Cerebellar cortex (tissue), 1 donor: Measurements from ENCODE around the gene STAT5B.

Experiments used
- DNase-seq: peaks from one replicate; pipeline ENCODE4 v3.0.0-alpha.2; 2015; ENCODE audit warnings: low spot score

STAT5B gene

DNA sequence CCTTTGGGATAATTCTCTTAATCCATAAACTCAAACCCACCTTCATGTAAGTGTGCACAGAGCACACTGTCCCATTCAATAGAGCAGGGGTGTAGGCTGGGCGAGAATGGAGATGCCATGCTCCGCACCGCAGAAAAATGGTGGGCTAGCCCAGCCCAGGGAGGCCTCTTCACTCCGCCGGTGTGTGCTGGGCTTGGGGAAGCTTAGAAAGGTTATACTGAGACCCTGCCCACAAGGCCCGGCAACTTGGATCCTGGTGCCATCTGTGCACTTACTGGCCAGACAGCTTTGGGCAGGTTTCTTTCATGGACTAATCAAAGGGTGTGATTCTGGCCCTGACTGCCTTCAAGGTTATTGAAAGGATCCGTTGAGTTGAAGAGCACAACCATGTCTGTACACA, 8.4 kb upstream of the STAT5B start:
- DNase-seq: no peak

DNA sequence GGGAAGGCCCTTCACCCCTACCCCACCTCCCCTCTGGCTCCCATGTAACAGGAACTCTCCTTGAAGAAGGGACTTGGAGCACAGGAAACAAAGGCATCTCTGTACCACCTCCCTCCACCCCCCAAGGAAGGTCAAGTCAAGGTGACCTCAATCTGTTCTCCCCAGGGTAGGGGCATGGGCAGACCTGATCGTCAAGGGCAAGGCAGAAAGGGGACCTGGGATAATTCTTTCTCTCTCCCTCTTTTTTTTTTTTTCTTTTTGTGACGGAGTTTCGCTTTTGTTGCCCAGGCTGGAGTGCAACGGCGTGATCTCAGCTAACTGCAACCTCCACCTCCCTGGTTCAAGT, 7.8 kb upstream of the STAT5B start:
- no peak for DNase-seq

GRCh38 chr17:42283241-42284023, 7.2 kb upstream of the STAT5B start:
- DNase-seq: no peak

- DNase-seq: no peak
Observed at GRCh38 chr17:42282478-42283080, 6.4 kb upstream of the STAT5B start.

DNA sequence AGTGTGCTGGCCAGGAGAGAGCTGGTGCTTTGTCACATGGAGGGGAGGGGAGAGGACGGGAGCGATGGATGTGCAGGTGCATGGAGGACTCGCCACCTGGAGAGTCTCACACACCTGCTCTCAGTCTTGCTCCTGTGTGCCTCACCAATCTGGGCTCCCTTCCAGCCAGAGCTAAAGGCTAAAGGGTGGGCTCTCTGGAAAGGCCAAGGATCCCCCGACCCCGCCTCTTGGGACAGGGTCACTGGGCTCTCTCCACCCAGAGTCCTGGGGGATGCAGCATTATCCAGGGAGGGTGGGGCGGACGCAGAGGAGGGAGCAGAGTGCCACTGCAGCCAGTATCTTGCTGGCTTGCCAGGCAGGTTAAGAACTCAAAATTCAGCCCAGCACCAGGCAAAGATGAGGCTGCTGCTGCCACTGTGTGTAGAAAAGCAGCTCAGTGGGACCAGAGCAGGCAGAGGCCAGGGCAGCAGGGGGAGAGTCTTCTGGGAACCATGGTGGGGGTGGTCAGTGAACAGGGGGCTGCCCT, 5.4 kb upstream of the STAT5B start:
- peak; percentile 48 for DNase-seq

DNA sequence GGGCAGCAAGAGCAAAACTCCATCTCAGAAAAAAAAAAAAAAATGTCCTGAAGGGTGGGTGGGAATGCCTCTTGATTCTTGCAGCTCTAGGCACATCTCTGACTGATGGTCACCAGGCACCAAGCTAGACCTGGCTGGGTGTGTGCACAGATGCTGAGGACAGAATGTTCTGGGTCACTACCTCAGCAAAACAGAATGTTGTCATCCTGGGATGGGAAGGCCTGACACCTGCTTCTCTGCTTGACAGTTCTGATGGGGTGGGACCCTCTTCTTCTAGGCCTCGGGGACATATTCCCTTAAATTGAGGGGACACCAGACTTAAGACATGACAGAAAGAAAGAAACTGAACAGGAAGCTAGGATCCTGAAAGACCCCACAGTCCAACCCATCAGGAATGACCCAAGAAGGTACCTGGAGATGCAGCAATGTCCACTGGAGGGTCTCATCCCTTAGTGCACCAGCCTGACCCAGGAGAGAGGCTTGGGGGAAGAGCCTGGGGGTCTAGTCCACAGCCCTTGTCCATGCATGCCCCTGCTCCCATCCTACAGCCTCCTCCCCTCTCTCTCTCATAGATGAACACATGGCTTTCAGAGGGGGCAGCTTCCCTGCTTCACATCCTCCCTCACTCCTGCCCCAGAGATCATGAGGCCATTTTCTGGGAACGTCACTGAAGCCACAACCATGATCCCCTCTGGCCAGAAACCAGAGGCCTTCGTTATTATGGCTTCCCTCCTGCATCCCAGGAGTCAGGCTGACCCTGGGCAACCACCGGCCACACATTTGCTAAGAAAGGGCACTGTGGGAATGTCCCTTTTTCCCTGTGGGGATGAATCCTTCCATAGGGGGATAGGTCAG, 3.8 kb upstream of the STAT5B start:
- no peak for DNase-seq

DNA sequence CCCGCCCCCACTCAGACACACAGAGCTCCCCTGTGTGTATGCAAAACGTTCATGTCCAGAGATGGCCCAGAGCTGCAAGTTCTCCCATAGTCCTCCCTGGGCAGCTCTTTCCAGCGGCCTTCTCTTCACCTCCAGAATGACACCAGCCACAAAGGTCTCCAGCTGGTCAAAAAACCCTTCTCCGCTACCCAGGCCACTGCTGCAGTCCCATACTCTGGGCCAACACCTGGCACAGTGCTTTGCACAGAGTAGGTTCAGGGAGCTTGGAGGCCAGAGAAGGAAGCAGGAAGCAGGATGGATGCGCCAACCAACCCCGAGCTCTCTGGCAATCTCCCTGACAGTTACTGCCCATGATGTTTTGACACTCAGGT, 1.1 kb upstream of the STAT5B start:
- DNase-seq: no peak

DNA sequence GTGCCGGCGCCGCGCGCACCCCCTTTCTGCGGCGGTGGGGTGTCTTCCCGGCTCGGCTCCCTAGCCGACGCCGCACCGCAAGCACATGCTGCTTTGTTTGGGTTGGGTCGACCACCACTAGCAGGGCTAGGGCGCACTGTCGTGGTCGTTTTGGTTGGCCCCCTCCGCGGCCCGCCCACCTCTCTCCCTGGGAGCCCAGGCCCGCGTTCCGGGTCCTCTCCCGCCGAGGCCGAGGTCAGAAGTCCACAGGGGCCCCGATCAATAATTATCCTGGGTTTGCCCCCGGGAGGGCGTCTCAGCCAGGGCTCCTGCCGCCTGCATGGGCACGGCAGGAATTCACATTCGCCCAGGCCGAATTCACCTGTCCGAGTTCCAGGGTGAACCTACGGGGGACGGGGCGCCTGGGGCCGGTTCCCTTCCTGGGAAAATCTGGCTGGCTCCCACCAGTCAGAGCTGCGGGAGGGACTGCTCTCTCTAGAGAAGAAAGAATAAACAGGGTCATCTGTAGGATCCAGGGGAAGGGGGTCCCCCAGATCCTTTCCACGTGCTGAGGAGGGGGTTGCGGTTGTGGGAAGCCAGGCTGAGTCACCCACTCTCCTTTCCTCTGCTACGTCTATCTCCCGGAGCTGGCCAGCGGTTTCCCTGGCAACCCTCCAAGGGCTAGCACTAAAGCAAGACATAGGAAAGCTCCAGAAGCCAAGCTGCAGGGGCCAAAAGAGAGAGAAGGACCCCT, 584 bp upstream of the STAT5B start:
- no peak for DNase-seq

DNA sequence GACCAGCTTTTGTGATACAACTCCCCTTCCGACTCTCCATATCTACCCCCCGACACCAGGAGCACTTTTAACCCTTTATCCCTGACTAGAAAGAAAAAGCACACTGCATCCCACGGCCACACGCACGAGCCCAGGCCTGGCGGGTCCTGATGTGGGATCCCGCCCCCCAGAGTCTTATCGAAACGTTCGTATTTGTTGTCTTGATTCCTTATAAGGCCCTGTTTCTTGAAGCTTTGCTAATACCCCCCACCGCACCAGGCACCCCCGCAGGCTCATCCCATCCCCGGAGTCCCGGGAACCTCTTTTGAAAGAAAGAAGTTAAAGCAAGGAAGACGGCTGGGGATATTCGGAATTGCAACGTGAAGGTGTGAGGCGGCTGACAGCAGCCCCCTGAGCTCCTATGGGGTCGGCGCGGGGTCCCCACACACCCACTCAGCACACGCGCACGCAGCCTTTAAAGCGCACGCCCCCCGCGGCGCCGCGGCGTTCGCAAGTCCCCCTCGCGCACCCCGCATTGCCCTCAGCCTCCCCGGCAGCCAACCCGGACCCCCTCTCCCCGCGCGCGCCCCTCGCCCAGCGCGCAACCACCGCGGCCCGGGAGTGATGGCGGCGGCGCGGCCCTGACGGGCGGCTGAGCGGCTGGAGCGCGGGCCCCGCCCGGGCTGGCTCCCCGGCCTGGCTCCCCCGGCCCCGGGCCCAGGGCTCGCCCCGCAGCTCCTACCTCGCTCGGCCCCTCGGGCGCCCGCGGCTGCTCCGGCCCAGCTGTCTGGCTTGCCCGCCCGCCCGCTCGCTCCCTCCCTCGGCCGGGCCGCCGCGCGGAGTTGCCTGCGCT, 448 bp downstream of the STAT5B start:
- DNase-seq: no peak

DNA sequence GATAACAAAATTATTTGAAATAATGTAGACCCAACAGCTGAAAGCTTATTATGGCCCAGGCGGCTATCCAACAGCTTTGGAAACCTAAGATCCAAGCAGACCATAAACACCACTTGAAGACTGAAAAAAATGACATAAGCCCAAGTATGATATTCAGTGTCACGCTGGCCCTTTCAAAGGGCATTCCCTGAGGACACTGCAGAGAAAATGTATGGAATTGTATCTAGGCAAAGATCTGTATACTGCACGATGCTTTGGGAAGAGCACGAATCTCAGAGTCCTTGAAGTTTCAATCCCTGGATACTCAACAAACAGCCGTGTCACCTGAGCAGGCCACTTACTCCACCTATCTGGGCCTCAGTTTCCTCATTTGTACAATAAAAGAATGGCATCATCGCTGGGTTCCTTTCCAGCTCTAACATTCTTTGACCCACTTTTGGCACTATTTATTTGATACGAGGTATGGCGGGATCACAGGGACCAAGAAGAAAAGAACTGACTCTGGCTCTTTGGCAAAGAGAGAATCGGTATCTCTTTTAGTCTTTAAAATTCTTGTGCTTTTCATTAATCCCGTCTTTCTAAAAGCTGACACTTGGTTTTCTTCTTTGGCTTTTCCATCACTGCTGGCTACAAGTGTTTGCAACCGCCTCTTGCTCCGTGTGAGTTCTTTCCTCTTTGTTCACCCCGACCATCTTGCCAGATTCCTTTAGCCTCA, 1.2 kb downstream of the STAT5B start:
- peak; percentile 56 for DNase-seq

- no peak for DNase-seq
Observed at GRCh38 chr17:42274253-42274542, 2.0 kb downstream of the STAT5B start.

DNA sequence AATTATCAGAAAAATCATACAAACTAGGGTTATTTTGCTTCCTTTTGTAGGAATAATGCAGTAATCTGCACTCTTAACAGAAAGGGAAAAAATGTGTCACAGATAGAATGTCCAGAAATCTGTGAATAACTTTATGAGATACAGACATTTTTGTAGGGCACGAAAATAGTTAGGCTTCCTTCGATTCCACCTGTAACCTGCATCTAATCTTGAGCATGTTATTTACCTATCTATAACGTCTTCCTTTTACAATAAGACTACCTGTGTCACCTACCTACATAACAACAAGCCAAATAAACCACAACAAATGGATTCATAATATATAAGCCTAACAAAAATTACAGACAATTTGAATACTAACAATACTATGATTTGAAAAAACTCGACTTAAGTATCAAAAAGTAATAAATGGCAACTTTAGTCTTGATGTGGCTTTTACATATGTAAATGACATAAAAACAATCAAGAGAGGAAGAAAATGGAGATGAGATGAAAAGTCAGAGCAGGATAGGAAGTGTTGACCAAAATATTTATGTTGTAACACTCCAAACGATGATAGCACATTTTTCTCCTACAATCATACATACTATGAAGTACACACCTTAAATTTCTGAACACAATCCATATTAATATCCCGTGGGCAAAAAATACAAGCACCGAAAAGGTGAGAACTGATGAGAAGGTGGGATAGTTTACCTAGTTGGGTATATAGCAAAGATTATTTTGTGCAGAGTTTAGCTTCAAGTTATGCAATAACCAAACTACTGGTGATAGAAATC, 2.5 kb downstream of the STAT5B start:
- DNase-seq: no peak

DNA sequence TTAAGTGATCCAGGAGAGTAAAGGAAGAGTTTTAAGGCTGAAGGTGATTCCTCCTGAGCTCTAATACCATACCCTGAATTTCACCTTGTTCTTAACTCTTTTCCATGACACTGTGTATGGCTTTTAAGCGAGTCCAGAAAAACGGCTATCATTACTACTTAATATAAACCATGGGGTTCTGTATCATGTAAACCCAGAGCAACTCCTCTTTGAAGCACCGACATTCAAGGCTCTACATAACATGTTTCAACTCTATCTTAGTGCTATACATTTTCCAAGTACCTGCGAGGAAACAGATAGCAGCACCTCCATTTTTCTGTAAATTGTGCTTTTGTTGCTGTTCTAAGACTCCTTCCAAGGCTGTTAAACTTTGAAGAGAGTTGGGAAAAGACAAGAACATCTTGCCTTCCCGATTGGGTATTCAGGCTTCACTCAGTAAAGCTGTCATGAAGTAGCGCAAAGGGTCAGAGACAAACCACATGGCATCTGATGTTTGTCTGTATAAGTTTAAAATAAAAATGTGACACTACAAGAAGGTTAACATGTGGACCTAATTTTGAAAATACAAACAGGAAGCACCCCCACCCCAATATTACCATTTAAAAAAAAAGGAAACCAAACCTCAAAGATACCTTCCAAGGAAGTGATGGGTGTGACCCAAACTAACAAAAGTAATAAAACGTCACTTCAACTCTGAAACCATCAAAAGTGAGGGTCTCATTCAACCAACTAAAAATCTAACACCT, 3.9 kb downstream of the STAT5B start:
- DNase-seq: no peak

DNA sequence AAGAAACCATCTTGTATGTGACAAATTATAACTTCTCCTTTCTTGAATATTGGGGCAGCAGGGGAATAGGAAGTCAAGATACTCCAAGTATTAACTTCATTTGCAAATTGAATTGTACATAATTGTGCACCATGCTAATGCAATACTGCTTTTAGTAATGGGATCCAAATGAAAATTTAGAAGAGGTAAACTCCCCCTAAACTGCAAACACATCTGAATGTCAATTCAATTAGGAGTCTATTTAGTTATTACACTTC, 4.5 kb downstream of the STAT5B start:
- no peak for DNase-seq

DNA sequence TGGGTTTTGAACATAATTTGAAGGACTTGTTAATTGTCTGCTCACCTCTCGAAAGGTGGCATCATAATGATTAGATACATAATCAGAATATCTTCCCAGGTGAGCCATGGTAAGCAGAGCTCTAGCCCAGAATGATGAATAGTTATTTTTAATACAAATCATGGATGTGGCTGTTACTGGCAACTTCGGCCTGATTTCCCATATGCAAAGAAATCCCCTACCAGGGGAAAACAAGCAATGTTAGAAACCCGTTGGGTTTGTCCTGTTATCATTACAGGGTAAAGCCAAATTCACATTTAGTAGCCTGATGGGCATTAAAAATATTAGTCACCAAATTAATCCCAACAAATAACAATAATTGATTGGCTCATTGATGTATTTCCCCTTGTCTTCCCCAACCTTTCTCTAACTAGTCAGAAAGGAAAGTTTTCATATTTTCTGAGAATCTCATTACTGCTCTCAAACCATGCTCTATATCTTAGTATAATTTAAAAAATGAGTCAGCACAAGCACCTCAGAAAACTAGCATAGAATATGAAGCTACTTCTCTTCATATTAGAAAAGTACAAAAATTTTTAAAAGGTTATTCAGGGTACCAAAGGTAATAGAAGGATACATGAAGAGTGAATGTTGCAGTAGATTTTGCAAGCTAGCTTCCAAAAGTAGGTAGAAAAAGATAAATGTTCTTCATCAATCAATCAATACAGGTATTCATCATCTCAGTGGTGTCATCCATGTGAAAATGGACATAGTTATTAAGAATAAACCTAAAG, 5.0 kb downstream of the STAT5B start:
- no peak for DNase-seq

GRCh38 chr17:42270596-42270995, 5.6 kb downstream of the STAT5B start:
- no peak for DNase-seq

GRCh38 chr17:42270170-42270535, 6.0 kb downstream of the STAT5B start:
- DNase-seq: no peak

GRCh38 chr17:42268236-42268635, 8.0 kb downstream of the STAT5B start:
- DNase-seq: no peak
